ENCODE measurements around the gene DRC7. TPM values are rescaled to one million over a fixed set of nuclear protein-coding genes. Genes with fewer than 3 reads are reported as not detected.

DRC7 gene
- total RNA-seq, 1 donor = not detected

GRCh38 chr16:57758331-57759117 is 63.9 kb downstream of the DRC7 start:
- H3K4me3 ChIP-seq (ENCODE audit: low read depth, low read length) = no peak overlapping the region
- DNase-seq (ENCODE audit: low read depth) = no peak

DNA sequence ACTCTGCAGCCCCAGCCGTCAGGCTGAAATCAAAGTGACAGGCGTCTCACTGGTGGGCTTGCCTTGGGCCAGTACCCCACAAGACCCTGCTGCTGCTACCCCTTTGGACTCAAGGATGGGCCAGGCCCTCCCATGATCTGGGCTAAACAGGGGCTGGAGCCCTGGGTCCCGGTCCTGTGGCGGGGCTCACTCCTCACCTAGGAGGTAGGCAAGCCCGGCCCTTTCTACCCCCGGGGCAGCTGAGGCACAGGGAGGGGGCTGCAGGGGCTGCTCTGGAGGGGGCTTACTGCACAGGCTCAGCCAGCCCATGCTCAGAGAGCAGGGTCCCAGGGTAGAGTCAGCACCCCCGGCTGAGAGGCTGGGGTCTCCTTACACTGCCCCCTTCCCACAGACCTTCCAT is 64.5 kb downstream of the DRC7 start:
- no peak for DNase-seq (ENCODE audit: low read depth)
- H3K4me3 ChIP-seq (ENCODE audit: low read depth, low read length) = no peak overlapping the region
- no peak for TF ChIP-seq CTCF (IDR thresholded peaks at IDR 0.05; ENCODE audit: insufficient read depth, low read depth, low read length)

More at GRCh38 chr16:57758331-57759117, 63.9 kb downstream of the DRC7 start:
- TF ChIP-seq CTCF (IDR thresholded peaks at IDR 0.05; ENCODE audit: insufficient read depth, low read depth, low read length) = no peak

- no peak for TF ChIP-seq CTCF (IDR thresholded peaks at IDR 0.05; ENCODE audit: insufficient read depth, low read depth, low read length)
- DNase-seq (ENCODE audit: low read depth) = no peak
- H3K4me3 ChIP-seq (ENCODE audit: low read depth, low read length) = no peak overlapping the region
These were observed 65.1 kb downstream of the DRC7 start for GRCh38 chr16:57759541-57760356.

- H3K4me3 ChIP-seq (ENCODE audit: low read depth, low read length) = no peak overlapping the region
- DNase-seq (ENCODE audit: low read depth) = no peak
- TF ChIP-seq CTCF (IDR thresholded peaks at IDR 0.05; ENCODE audit: insufficient read depth, low read depth, low read length) = no peak
These were observed 66.0 kb downstream of the DRC7 start for GRCh38 chr16:57760357-57761160.

- H3K4me3 ChIP-seq (ENCODE audit: low read depth, low read length) = no peak overlapping the region
- no peak for TF ChIP-seq CTCF (IDR thresholded peaks at IDR 0.05; ENCODE audit: insufficient read depth, low read depth, low read length)
- DNase-seq (ENCODE audit: low read depth) = no peak
These were observed 66.7 kb downstream of the DRC7 start for GRCh38 chr16:57761301-57761700.

DNA sequence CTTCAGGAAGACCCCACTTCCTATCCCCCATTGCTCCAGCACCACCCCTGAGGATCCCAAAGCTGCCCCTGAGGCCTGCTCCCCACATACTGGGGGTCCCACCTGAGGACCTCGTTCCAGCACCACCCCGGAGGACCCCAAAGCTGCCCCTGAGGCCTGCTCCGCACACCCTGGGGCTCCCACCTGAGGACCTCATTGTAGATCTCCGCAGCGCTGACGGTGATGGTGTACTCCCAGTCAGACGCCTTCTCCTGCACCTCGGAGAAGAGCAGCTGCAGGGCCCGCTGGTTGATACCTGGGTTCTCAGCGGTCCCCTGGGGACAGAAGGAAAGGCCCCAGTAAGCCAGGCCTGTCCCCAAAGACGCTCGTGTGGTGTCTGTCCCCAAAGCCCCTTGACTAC is 67.4 kb downstream of the DRC7 start:
- TF ChIP-seq CTCF (IDR thresholded peaks at IDR 0.05; ENCODE audit: insufficient read depth, low read depth, low read length) = no peak
- DNase-seq (ENCODE audit: low read depth) = no peak
- H3K4me3 ChIP-seq (ENCODE audit: low read depth, low read length) = no peak overlapping the region

Measured in fibroblast of villous mesenchyme (primary cell).